GM18526 (cell line): ENCODE data around the gene MDGA2.

ENCODE experiments used
- POLR2A ChIP-seq: IDR thresholded peaks from 3 replicates; pipeline ENCODE4 v1.6.1; 2011; ENCODE audit not compliant: insufficient read length; ENCODE audit errors: extremely low read depth

The MDGA2 gene

GRCh38 chr14:47454025-47454424 is 221.4 kb downstream of the MDGA2 start:
- no peak for TF ChIP-seq POLR2A

GRCh38 chr14:47447076-47447475 is 228.3 kb downstream of the MDGA2 start:
- no peak for TF ChIP-seq POLR2A

GRCh38 chr14:47442211-47442610 is 233.2 kb downstream of the MDGA2 start:
- TF ChIP-seq POLR2A = no peak

- no peak for TF ChIP-seq POLR2A
These were observed 235.5 kb downstream of the MDGA2 start for GRCh38 chr14:47439953-47440352.

- no peak for TF ChIP-seq POLR2A
These were observed 236.7 kb downstream of the MDGA2 start for GRCh38 chr14:47438650-47439140.

- TF ChIP-seq POLR2A = no peak
These were observed 240.0 kb downstream of the MDGA2 start for GRCh38 chr14:47435331-47435965.

- TF ChIP-seq POLR2A = no peak
These were observed 247.8 kb downstream of the MDGA2 start for GRCh38 chr14:47427629-47428028.

GRCh38 chr14:47425302-47425701 is 250.1 kb downstream of the MDGA2 start:
- no peak for TF ChIP-seq POLR2A

- TF ChIP-seq POLR2A = no peak
These were observed 253.2 kb downstream of the MDGA2 start for GRCh38 chr14:47422191-47422590.

- TF ChIP-seq POLR2A = no peak
These were observed 263.9 kb downstream of the MDGA2 start for GRCh38 chr14:47411523-47411922.

- no peak for TF ChIP-seq POLR2A
These were observed 283.1 kb downstream of the MDGA2 start for GRCh38 chr14:47392326-47392725.

GRCh38 chr14:47390831-47391504 is 284.4 kb downstream of the MDGA2 start:
- TF ChIP-seq POLR2A = no peak

GRCh38 chr14:47389535-47389934 is 285.9 kb downstream of the MDGA2 start:
- TF ChIP-seq POLR2A = no peak

- TF ChIP-seq POLR2A = no peak
These were observed 309.4 kb downstream of the MDGA2 start for GRCh38 chr14:47366006-47366405.

- TF ChIP-seq POLR2A = no peak
These were observed 310.2 kb downstream of the MDGA2 start for GRCh38 chr14:47365233-47365632.

- no peak for TF ChIP-seq POLR2A
These were observed 322.2 kb downstream of the MDGA2 start for GRCh38 chr14:47353186-47353585.

- TF ChIP-seq POLR2A = no peak
These were observed 328.6 kb downstream of the MDGA2 start for GRCh38 chr14:47346849-47347248.
